Stimulated activated CD4-positive, alpha-beta T cell treated with anti-CD3 and anti-CD28 coated beads, TNF-alpha, amount 100 ng/mL, for 1 hour (primary cell): Measurements from ENCODE around the gene SLC2A8.

Experiments used
- DNase-seq, 3 donors: peaks; one replicate each; pipeline ENCODE4 v3.0.0-alpha.2; 2020; ENCODE audit warnings: low read depth in 3 of 3, low spot score in 1 of 3

SLC2A8 gene

GRCh38 chr9:127396808-127397645, at the start of gene SLC2A8:
SLC2A8 (plus strand) TSS chr9:127397169; CDS start chr9:127397231, 62 bp downstream.
- peak; percentile 62 to 65 (median 64) for DNase-seq

DNA sequence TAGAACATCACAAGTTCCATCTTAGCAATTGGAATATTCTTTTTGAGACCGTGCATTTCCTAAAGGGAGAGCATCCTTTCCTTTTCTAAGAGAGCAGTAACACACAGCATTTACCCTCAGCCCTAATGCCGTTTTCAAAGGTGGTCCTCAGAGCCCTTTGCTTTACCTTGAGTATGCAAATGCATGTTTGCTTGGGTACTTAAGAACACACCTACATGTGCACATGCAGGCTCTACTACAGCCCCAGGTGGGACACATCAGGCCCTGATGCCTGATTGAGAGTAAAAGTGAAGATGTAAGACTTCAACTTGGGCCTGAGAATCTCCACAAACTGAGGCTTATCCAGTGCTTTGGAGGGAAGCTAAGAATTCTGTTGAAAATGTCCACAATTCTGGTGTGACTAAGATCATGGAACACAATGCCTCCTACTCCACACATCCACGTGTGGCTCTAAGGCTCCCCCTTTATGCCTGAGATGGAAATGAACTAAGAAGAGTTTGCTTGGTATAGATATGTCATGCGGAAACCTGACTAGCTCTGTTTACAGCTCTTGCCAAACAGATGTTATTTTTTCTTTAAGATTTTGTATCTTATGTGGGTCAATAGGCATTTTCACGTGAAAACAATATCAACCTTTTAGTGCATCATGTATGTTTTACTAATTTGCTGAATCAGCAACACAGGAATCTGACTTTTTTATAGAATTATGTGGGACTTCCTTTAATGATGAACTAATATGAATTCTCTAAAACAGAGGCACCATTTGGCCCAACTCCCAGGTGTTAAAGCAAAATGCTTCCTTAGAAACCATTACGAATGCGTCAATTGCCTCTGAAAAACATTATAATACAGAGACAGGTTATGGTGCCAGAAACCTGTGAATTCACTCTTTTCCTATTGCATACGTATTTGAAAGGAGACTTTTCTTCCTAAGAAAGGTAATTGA, 48.9 kb upstream of the SLC2A8 start:
- no peak for DNase-seq

GRCh38 chr9:127349483-127350113, 47.4 kb upstream of the SLC2A8 start:
- no peak for DNase-seq

DNA sequence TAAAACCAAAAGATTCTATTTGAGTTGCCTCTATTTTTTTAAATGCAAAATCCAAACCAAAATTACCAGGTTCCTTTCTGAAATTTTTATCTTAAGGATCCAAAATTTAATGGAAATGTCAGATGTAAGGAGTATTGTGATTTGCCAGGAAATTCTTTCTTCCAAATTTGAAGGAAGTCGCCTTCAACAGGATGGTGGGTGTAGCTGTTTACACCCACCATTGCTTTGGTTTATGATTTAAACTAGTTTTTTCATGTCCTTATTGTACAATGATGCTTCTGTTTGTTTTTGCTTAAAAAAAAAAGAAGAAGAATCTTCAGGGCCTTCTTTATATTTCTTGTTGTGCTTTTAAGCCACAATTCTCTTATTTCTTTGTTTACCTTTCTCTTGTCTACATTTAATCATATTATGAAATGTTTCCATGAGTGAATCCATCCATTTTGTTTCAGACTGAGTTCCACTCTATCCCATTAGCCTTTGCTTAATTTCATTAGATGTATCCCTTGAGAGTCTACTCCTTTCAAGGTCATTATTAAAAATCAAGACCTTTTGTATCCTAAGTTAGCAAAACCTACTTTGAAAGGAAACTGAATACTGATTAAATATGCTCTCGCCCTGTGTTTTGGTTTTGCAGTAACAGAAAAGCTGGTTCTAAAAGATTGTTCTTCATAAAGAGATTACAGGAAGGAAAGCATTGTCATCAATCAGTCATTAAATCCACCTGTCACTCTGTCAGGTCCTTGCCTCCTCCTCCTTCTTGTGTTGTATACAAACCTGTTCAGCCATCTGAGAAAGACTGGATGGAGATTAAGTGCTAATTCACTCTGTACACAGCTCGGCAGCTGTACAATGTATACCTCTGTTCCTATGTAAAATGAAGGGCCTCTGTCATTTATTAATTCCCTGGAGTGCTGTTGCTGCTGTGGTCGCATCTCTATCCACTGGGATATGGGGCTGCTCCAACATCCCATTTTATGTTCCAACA, 45.5 kb upstream of the SLC2A8 start:
- no peak for DNase-seq

GRCh38 chr9:127353882-127354281, 43.1 kb upstream of the SLC2A8 start:
- DNase-seq: no peak

DNA sequence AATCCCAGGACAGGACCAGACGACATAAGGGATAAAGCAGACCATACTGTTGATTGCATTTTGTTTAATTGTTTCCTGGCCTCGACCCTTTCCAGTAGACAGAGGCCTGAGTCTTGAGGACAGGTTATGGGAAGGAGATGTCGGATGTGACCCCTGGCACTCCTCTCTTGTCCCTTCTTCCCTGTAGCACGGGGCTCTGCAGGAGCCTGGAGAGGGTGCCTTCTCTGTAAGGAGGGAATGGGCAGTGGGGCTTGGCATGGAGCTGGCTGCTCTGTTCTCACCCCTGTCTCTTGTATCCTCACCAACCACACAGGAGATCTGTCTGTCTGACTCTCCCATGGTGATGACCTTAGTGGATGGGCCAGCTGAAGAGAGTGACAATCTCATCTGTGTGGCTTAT, 40.1 kb upstream of the SLC2A8 start:
- DNase-seq: no peak

DNA sequence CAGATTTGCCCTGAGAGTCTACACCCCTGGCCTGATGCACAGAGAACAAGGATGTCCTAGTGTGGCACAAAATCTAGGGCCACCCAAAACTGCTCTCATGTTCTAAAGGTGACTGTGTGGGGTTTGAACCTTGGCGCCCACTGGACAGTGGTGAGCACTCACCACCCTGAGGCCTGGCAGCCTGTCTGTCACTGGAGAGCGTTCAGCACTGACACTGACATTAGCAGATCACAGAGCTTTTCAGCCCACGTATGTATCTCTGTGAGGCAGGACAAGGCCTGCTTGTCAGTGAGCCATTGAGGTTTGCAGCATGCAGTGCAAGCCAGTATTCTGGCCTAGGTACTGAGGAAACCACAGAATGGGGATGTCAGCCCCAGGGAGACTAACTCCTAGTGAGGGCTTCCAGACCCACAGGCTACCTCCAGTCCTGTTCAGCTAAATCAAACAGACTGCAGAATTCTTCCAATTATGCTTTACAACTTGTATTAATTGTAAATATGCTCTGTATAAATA, 38.9 kb upstream of the SLC2A8 start:
- DNase-seq: no peak

DNA sequence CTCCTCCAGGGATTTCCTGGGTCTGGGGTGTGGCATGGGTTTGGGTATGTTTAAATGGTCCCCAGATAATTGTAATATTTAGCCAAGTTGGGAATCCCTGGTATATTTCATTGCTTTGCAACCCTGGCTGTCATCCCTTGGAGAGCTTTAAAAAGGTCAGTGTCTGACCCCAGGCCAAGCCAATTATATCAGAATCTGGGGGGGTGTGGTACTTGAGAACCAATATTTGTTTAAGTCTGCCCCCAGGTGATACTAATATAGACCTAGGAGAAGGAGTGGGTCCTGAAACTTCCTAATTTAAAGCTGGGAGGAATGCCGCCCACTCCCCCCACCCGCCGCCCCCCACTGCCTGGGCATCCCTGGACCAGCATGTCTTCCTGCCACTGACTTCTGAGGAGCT, 38.2 kb upstream of the SLC2A8 start:
- no peak for DNase-seq

DNA sequence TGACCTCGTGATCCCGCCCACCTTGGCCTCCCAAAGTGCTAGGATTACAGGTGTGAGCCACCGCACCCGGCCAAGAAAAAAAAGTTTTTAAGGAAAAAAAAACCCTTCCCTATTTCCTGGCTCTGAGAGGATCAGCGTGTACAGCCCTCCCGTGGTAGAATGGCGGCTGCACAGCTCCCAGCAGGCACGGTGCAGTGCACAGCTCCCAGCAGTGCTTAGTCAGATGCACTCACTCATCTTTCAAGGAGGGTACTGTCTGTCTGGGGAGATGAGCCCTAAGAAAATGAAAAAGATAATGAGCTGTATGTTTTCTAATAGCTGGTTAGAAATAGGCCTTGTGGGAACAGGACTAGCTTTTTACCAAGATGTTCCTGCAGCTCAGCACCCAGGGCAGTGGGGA, 36.7 kb upstream of the SLC2A8 start:
- DNase-seq: no peak

GRCh38 chr9:127360829-127361228, 36.1 kb upstream of the SLC2A8 start:
- no peak for DNase-seq

DNA sequence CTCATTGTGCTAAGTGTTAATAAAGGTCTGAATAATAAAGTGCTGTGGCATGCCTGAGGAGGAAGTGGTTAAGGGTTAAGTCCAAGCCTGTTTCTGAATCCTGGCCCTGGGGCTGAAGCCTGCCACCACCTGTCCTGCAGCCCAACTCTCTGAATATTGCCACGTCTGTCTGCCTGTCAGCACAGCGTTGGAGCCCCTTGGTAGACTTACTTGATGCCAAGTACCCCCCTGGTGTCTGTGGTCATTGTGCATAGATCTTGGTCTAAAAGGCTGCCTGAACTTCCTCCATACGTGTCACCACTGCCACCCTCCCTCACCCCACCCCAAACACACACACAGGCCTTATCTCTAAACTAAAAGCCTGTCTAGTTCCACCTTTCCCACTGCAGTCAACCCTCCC, 35.4 kb upstream of the SLC2A8 start:
- DNase-seq: no peak

DNA sequence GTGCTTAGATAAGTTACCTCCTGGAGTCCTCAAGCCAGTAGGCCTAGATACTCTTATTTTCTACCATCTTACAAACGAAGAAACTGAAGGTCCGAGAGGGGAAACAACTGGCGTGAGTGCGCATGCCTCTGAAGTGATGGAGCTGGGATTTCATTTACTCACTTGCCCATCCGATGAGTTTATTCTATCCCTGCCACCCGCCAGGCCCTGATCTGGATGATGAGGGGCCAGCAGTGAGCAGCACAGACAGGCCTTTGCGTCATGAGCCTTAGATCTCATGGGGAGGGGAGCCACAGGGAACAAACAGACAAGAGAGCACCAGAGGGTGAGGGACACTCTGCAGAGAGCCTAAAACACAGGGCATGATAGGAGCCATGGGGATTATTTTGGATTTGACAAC, 34.1 kb upstream of the SLC2A8 start:
- DNase-seq: no peak

DNA sequence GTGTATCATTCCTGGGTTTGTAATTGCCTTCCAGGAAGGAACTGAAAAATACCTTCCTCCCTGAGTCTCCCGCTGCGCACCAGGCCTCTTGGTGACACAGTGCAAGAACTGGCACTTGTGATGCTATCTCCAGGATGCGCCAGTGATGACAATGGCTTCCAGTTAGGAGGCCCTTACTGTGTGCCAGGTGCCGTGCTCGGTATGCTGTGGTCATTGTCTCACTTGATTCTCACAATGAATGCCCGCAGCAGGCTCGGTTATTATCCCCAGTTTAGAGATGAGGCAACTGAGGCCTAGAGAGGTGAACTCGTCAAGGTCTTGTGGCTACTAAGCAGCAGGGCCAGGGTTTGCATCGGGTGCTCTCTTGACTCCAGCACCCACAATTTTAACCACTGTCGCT, 31.5 kb upstream of the SLC2A8 start:
- no peak for DNase-seq

DNA sequence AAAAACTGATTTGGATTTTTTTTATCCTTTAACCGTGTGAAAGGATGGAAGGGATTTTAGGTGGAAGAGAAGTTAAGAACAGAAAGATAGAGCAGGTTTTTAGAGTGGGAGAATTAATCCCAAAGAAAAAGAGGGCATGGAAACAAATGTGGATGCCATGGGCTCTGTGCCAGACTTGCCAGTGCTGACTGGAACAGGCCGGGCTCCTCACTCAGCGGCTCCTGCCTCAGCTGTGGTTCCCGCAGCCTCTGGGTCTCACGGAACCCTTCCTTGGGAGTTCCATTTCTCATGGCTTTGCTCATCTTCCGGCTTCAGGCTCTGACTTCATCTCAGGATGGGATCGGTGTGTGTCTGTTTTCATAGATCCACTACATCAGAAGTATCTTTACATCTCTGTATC, 30.4 kb upstream of the SLC2A8 start:
- no peak for DNase-seq

DNA sequence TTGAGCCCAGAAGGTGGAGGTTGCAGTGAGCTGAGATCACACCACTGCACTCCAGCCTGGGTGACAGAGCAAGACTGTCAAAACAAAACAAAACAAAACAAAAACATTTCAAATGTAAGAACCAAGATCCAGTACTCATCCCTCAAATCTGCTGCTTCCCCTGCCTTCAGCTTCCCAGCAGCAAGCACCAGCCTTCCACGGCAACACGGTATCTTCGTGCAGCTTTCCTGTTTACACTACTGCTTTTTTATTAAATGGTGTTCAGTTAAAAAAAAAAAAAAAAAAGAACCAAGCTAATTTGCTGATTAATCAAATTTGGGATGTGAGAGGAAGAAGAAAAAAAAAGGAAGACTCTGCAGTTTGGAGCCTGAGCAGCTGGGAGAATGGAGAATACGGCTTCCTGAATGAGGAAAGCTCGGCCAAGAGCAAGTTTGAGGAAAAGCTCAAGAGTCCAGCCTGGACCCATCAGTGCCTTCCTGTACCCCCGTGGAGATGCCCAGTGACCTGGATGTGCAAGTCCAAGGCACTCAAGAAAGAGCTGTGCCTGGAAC, 28.0 kb upstream of the SLC2A8 start:
- no peak for DNase-seq

DNA sequence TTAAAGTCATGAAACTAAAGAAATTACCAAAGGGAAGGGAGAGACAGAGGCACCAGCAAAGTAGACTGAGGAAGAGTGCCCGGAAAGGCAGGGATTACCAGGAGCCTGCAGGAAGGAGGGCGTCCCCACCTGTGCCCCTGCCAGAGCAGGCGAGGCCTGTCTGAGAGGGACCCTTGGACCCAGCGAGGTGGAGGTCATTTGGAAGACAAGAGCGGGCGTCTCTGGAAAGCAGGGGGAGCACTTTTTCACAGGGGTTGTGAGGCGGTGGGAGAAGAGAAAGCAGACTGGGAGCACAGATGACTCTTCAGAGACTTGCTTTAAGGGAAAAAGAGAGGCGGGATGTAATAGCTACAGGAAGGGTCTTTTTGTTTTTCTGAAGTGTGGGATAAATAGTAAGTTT, 27.5 kb upstream of the SLC2A8 start:
- DNase-seq: no peak

GRCh38 chr9:127370147-127370579, 26.8 kb upstream of the SLC2A8 start:
- DNase-seq: no peak

GRCh38 chr9:127370672-127371648, 26.0 kb upstream of the SLC2A8 start:
- no peak for DNase-seq

DNA sequence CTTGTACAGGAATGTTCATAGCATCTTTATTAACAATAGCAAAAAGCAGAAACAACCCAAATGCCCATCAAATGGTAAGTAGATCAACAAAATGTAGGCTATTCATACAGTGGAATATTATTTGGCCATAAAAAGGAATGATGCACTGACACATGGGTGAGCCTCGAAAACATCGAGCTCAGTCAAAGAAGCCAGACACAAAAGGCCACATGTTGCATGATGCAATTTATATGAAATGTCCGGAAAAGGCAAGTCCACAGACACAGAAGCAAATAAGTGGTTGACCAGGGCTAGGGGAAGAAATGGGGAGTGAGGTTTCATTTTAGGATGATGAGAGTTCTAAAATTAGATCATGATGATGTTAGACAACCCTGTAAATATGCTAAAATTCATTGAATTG, 16.5 kb upstream of the SLC2A8 start:
- no peak for DNase-seq
